Measurements from ENCODE around the gene BMPR1A.

GRCh38 chr10:86922553-86922961 lies 166.1 kb downstream of the BMPR1A start:
- TF ChIP-seq CTCF (IDR thresholded peaks at IDR 0.05; ENCODE audit: low read depth, low read length, missing input control), result no peak
- TF ChIP-seq ATF3 (IDR thresholded peaks at IDR 0.05), result no peak
- TF ChIP-seq SP1 (IDR thresholded peaks at IDR 0.05), result no peak
- no peak for TF ChIP-seq GABPA (IDR thresholded peaks at IDR 0.05 in 1 of 2, conservative IDR thresholded peaks at IDR 0.05 in 1 of 2)
- no peak for TF ChIP-seq EGR1 (IDR thresholded peaks at IDR 0.05; ENCODE audit: low read depth in 2 of 2)
- no peak for TF ChIP-seq YY1 (IDR thresholded peaks at IDR 0.05)
- TF ChIP-seq REST (IDR thresholded peaks at IDR 0.05), result no peak
- no peak for TF ChIP-seq RAD21 (IDR thresholded peaks at IDR 0.05)
- no peak for TF ChIP-seq FOXA1 (IDR thresholded peaks at IDR 0.05)
- no peak for TF ChIP-seq TAF1 (conservative IDR thresholded peaks at IDR 0.05)
- no peak for TF ChIP-seq ZBTB33 (IDR thresholded peaks at IDR 0.05)
